ENCODE results near the gene ZNRF1. TPM values are rescaled to one million over a fixed set of nuclear protein-coding genes. Genes with fewer than 3 reads are reported as not detected.
"Not testable (repeated sequence)": the region's sequence is repeated elsewhere in the genome, so short reads cannot be mapped to it uniquely, and the experiment has no call there.

The ZNRF1 gene
- polyA plus RNA-seq, 4 donors = 5.8 to 10.1 (median 8.0) TPM

- H3K9me3 ChIP-seq (ENCODE audit: control insufficient read depth in 2 of 2, insufficient read depth in 1 of 2, low read depth in 1 of 2, low read length in 1 of 2) = no peaks in the 10 kb centered on the region
Observed at GRCh38 chr16:75004460-75004859, 5.6 kb downstream of the ZNRF1 start.

GRCh38 chr16:75005697-75006096 lies 6.9 kb downstream of the ZNRF1 start:
- H3K36me3 ChIP-seq (ENCODE audit: control insufficient read depth in 3 of 3, insufficient read depth in 2 of 3, low read depth in 1 of 3, low read length in 3 of 3) = peaks cover 0 to 7% (median 0%) of the 10 kb centered on the region in 3 donors
- peaks cover 0 to 7% (median under 1%) of the 10 kb centered on the region in 3 donors for H3K4me1 ChIP-seq (ENCODE audit: control insufficient read depth in 3 of 3, insufficient read depth in 2 of 3, low read depth in 1 of 3, low read length in 2 of 3)
- no peak overlapping the region for H3K27ac ChIP-seq (ENCODE audit: low read depth in 1 of 3, low read length in 2 of 3)
- no peak for FAIRE-seq
- no peaks in the 10 kb centered on the region for H3K9me3 ChIP-seq (ENCODE audit: control insufficient read depth in 2 of 2, insufficient read depth in 1 of 2, low read depth in 1 of 2, low read length in 1 of 2)
- H3K4me3 ChIP-seq (ENCODE audit: low read depth in 1 of 3, low read length in 3 of 3) = no peak overlapping the region
- DNase-seq = no peak
- 76 to 84% (median 78%) methylated on average over 4 of the region's 4 CpGs for WGBS, 3 donors
- H3K27me3 ChIP-seq (ENCODE audit: control insufficient read depth in 3 of 3, insufficient read depth in 3 of 3, low read length in 3 of 3) = no peaks in the 10 kb centered on the region

More at GRCh38 chr16:75004460-75004859, 5.6 kb downstream of the ZNRF1 start:
- FAIRE-seq (no peak), DNase-seq (no peak)
- Histone ChIP-seq H3K36me3 (ENCODE audit: control insufficient read depth in 3 of 3, insufficient read depth in 2 of 3, low read depth in 1 of 3, low read length in 3 of 3) (peaks cover 0 to 7% (median 0%) of the 10 kb centered on the region in 3 donors), H3K4me1 (ENCODE audit: control insufficient read depth in 3 of 3, insufficient read depth in 2 of 3, low read depth in 1 of 3, low read length in 2 of 3) (peaks cover 2 to 7% (median 5%) of the 10 kb centered on the region in 3 donors), H3K27me3 (ENCODE audit: control insufficient read depth in 3 of 3, insufficient read depth in 3 of 3, low read length in 3 of 3) (peaks cover 0 to 7% (median 0%) of the 10 kb centered on the region in 3 donors), H3K27ac (ENCODE audit: low read depth in 1 of 3, low read length in 2 of 3) (no peak overlapping the region), H3K4me3 (ENCODE audit: low read depth in 1 of 3, low read length in 3 of 3) (no peak overlapping the region)
- WGBS, 3 donors = 94 to 100% (median 96%) methylated on average over 3 of the region's 3 CpGs

GRCh38 chr16:75007443-75007842 lies 8.6 kb downstream of the ZNRF1 start:
- DNase-seq (no peak), FAIRE-seq (no peak)
- Histone ChIP-seq H3K4me3 (ENCODE audit: low read depth in 1 of 3, low read length in 3 of 3) (no peak overlapping the region), H3K27ac (ENCODE audit: low read depth in 1 of 3, low read length in 2 of 3) (no peak overlapping the region), H3K9me3 (ENCODE audit: control insufficient read depth in 2 of 2, insufficient read depth in 1 of 2, low read depth in 1 of 2, low read length in 1 of 2) (no peaks in the 10 kb centered on the region), H3K27me3 (ENCODE audit: control insufficient read depth in 3 of 3, insufficient read depth in 3 of 3, low read length in 3 of 3) (no peaks in the 10 kb centered on the region), H3K36me3 (ENCODE audit: control insufficient read depth in 3 of 3, insufficient read depth in 2 of 3, low read depth in 1 of 3, low read length in 3 of 3) (peaks cover 0 to 7% (median 0%) of the 10 kb centered on the region in 3 donors), H3K4me1 (ENCODE audit: control insufficient read depth in 3 of 3, insufficient read depth in 2 of 3, low read depth in 1 of 3, low read length in 2 of 3) (peaks cover 0 to 13% (median 0%) of the 10 kb centered on the region in 3 donors)
- WGBS, 3 donors = 90 to 100% (median 96%) methylated on average over 1 of the region's 1 CpG

- WGBS, 3 donors = 72 to 83% (median 80%) methylated on average over 3 of the region's 3 CpGs
- FAIRE-seq (no peak), DNase-seq (no peak)
- peaks cover 0 to 13% (median 0%) of the 10 kb centered on the region in 3 donors for H3K4me1 ChIP-seq (ENCODE audit: control insufficient read depth in 3 of 3, insufficient read depth in 2 of 3, low read depth in 1 of 3, low read length in 2 of 3)
- H3K36me3 ChIP-seq (ENCODE audit: control insufficient read depth in 3 of 3, insufficient read depth in 2 of 3, low read depth in 1 of 3, low read length in 3 of 3) = peaks cover 0 to 2% (median 0%) of the 10 kb centered on the region in 3 donors
- H3K27ac ChIP-seq (ENCODE audit: low read depth in 1 of 3, low read length in 2 of 3) = no peak overlapping the region
- no peaks in the 10 kb centered on the region for H3K27me3 ChIP-seq (ENCODE audit: control insufficient read depth in 3 of 3, insufficient read depth in 3 of 3, low read length in 3 of 3)
- no peaks in the 10 kb centered on the region for H3K9me3 ChIP-seq (ENCODE audit: control insufficient read depth in 2 of 2, insufficient read depth in 1 of 2, low read depth in 1 of 2, low read length in 1 of 2)
- H3K4me3 ChIP-seq (ENCODE audit: low read depth in 1 of 3, low read length in 3 of 3) = no peak overlapping the region
Observed at GRCh38 chr16:75010427-75010826, 11.6 kb downstream of the ZNRF1 start.

GRCh38 chr16:75011634-75012307 lies 12.9 kb downstream of the ZNRF1 start:
- H3K4me3 ChIP-seq (ENCODE audit: low read depth in 1 of 3, low read length in 3 of 3) = no peak overlapping the region
- DNase-seq = no peak

GRCh38 chr16:75012380-75013081 lies 13.7 kb downstream of the ZNRF1 start:
- H3K4me1 ChIP-seq (ENCODE audit: control insufficient read depth in 3 of 3, insufficient read depth in 2 of 3, low read depth in 1 of 3, low read length in 2 of 3) = peaks cover 0 to 13% (median under 1%) of the 10 kb centered on the region in 3 donors
- 52 to 70% (median 58%) methylated on average over 8 of the region's 8 CpGs for WGBS, 3 donors
- DNase-seq = no peak
- peak overlapping the region in 1 of 3 donors; percentile 83 for H3K27ac ChIP-seq (ENCODE audit: low read depth in 1 of 3, low read length in 2 of 3)
- no peaks in the 10 kb centered on the region for H3K27me3 ChIP-seq (ENCODE audit: control insufficient read depth in 3 of 3, insufficient read depth in 3 of 3, low read length in 3 of 3)
- no peak overlapping the region for H3K4me3 ChIP-seq (ENCODE audit: low read depth in 1 of 3, low read length in 3 of 3)
- H3K36me3 ChIP-seq (ENCODE audit: control insufficient read depth in 3 of 3, insufficient read depth in 2 of 3, low read depth in 1 of 3, low read length in 3 of 3) = peaks cover 0 to 2% (median 0%) of the 10 kb centered on the region in 3 donors
- no peaks in the 10 kb centered on the region for H3K9me3 ChIP-seq (ENCODE audit: control insufficient read depth in 2 of 2, insufficient read depth in 1 of 2, low read depth in 1 of 2, low read length in 1 of 2)
- no peak for FAIRE-seq

More at GRCh38 chr16:75011634-75012307, 12.9 kb downstream of the ZNRF1 start:
- H3K4me1 ChIP-seq (ENCODE audit: control insufficient read depth in 3 of 3, insufficient read depth in 2 of 3, low read depth in 1 of 3, low read length in 2 of 3) = peaks cover 0 to 13% (median 0%) of the 10 kb centered on the region in 3 donors
- 33 to 52% (median 35%) methylated on average over 3 of the region's 3 CpGs for WGBS, 3 donors
- H3K27ac ChIP-seq (ENCODE audit: low read depth in 1 of 3, low read length in 2 of 3) = peak overlapping the region in 1 of 3 donors; percentile 83
- H3K27me3 ChIP-seq (ENCODE audit: control insufficient read depth in 3 of 3, insufficient read depth in 3 of 3, low read length in 3 of 3) = no peaks in the 10 kb centered on the region
- H3K9me3 ChIP-seq (ENCODE audit: control insufficient read depth in 2 of 2, insufficient read depth in 1 of 2, low read depth in 1 of 2, low read length in 1 of 2) = no peaks in the 10 kb centered on the region
- H3K36me3 ChIP-seq (ENCODE audit: control insufficient read depth in 3 of 3, insufficient read depth in 2 of 3, low read depth in 1 of 3, low read length in 3 of 3) = peaks cover 0 to 2% (median 0%) of the 10 kb centered on the region in 3 donors
- FAIRE-seq = no peak

- H3K4me3 ChIP-seq (ENCODE audit: low read depth in 1 of 3, low read length in 3 of 3); FAIRE-seq; H3K36me3 ChIP-seq (ENCODE audit: control insufficient read depth in 3 of 3, insufficient read depth in 2 of 3, low read depth in 1 of 3, low read length in 3 of 3); DNase-seq; H3K27me3 ChIP-seq (ENCODE audit: control insufficient read depth in 3 of 3, insufficient read depth in 3 of 3, low read length in 3 of 3); H3K9me3 ChIP-seq (ENCODE audit: control insufficient read depth in 2 of 2, insufficient read depth in 1 of 2, low read depth in 1 of 2, low read length in 1 of 2): not testable (repeated sequence)
- Histone ChIP-seq H3K4me1 (ENCODE audit: control insufficient read depth in 3 of 3, insufficient read depth in 2 of 3, low read depth in 1 of 3, low read length in 2 of 3) (peaks cover 0 to 13% (median 3%) of the 10 kb centered on the region in 3 donors), H3K27ac (ENCODE audit: low read depth in 1 of 3, low read length in 2 of 3) (peak overlapping the region in 1 of 3 donors; percentile 83)
- 88 to 96% (median 92%) methylated on average over 4 to 6 of the region's 6 CpGs for WGBS, 3 donors
Observed at GRCh38 chr16:75013123-75013522, 14.3 kb downstream of the ZNRF1 start.

GRCh38 chr16:75014318-75014717 lies 15.5 kb downstream of the ZNRF1 start:
- WGBS, 3 donors = 96 to 100% (median 99%) methylated on average over 2 of the region's 2 CpGs
- no peak for FAIRE-seq
- H3K27ac ChIP-seq (ENCODE audit: low read depth in 1 of 3, low read length in 2 of 3) = no peak overlapping the region
- DNase-seq = no peak
- H3K27me3 ChIP-seq (ENCODE audit: control insufficient read depth in 3 of 3, insufficient read depth in 3 of 3, low read length in 3 of 3) = no peaks in the 10 kb centered on the region
- no peaks in the 10 kb centered on the region for H3K36me3 ChIP-seq (ENCODE audit: control insufficient read depth in 3 of 3, insufficient read depth in 2 of 3, low read depth in 1 of 3, low read length in 3 of 3)
- no peak overlapping the region for H3K4me3 ChIP-seq (ENCODE audit: low read depth in 1 of 3, low read length in 3 of 3)
- H3K9me3 ChIP-seq (ENCODE audit: control insufficient read depth in 2 of 2, insufficient read depth in 1 of 2, low read depth in 1 of 2, low read length in 1 of 2) = no peaks in the 10 kb centered on the region
- H3K4me1 ChIP-seq (ENCODE audit: control insufficient read depth in 3 of 3, insufficient read depth in 2 of 3, low read depth in 1 of 3, low read length in 2 of 3) = peaks cover 0 to 13% (median 3%) of the 10 kb centered on the region in 3 donors

Data from small intestine (tissue), 7 donors.